ENCODE results near the gene EMP2.

EMP2 gene

GRCh38 chr16:10531582-10531981, 48.8 kb downstream of the EMP2 start:
- H3K9me2 ChIP-seq (replicated peaks; ENCODE audit: low read depth, low read length), result no peaks in the 10 kb centered on the region
- H3K4me1 ChIP-seq (ENCODE audit: insufficient read depth, low read length, poor library complexity, severe bottlenecking), result no peaks in the 10 kb centered on the region
- H3K4me3 ChIP-seq (ENCODE audit: low read length, poor library complexity, severe bottlenecking), result no peak overlapping the region
- no peak overlapping the region for H3K9ac ChIP-seq (ENCODE audit: low read depth, low read length, poor library complexity, severe bottlenecking)
- no peaks in the 10 kb centered on the region for H3F3A ChIP-seq (ENCODE audit: low read depth)
- H3K36me3 ChIP-seq (ENCODE audit: insufficient read depth, low read length), result no peaks in the 10 kb centered on the region
- no peak overlapping the region for H3K4me2 ChIP-seq (ENCODE audit: low read depth, low read length, poor library complexity, severe bottlenecking)
- H3K27me3 ChIP-seq (ENCODE audit: insufficient read depth, low read length, poor library complexity, severe bottlenecking), result no peaks in the 10 kb centered on the region
- H3K9me3 ChIP-seq (ENCODE audit: insufficient read depth, low read depth, low read length), result no peaks in the 10 kb centered on the region
- H2AFZ ChIP-seq (ENCODE audit: low read length), result no peak overlapping the region
- H3K79me2 ChIP-seq (ENCODE audit: insufficient read depth, low read length), result no peaks in the 10 kb centered on the region
- H4K20me1 ChIP-seq (ENCODE audit: insufficient read depth, low read length, poor library complexity, severe bottlenecking), result no peaks in the 10 kb centered on the region
- TF ChIP-seq, protein P1, sequence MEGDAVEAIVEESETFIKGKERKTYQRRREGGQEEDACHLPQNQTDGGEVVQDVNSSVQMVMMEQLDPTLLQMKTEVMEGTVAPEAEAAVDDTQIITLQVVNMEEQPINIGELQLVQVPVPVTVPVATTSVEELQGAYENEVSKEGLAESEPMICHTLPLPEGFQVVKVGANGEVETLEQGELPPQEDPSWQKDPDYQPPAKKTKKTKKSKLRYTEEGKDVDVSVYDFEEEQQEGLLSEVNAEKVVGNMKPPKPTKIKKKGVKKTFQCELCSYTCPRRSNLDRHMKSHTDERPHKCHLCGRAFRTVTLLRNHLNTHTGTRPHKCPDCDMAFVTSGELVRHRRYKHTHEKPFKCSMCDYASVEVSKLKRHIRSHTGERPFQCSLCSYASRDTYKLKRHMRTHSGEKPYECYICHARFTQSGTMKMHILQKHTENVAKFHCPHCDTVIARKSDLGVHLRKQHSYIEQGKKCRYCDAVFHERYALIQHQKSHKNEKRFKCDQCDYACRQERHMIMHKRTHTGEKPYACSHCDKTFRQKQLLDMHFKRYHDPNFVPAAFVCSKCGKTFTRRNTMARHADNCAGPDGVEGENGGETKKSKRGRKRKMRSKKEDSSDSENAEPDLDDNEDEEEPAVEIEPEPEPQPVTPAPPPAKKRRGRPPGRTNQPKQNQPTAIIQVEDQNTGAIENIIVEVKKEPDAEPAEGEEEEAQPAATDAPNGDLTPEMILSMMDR (conservative IDR thresholded peaks at IDR 0.05; ENCODE audit: low read length), result no peak
- no peak for TF ChIP-seq EZH2phosphoT487 (IDR thresholded peaks at IDR 0.05; ENCODE audit: borderline replicate concordance)

GRCh38 chr16:10530685-10531084, 49.7 kb downstream of the EMP2 start:
- no peaks in the 10 kb centered on the region for H4K20me1 ChIP-seq (ENCODE audit: insufficient read depth, low read length, poor library complexity, severe bottlenecking)
- no peak overlapping the region for H3K4me2 ChIP-seq (ENCODE audit: low read depth, low read length, poor library complexity, severe bottlenecking)
- no peaks in the 10 kb centered on the region for H3F3A ChIP-seq (ENCODE audit: low read depth)
- no peak overlapping the region for H3K9ac ChIP-seq (ENCODE audit: low read depth, low read length, poor library complexity, severe bottlenecking)
- H3K4me3 ChIP-seq (ENCODE audit: low read length, poor library complexity, severe bottlenecking), result no peak overlapping the region
- no peaks in the 10 kb centered on the region for H3K27me3 ChIP-seq (ENCODE audit: insufficient read depth, low read length, poor library complexity, severe bottlenecking)
- no peaks in the 10 kb centered on the region for H3K9me2 ChIP-seq (replicated peaks; ENCODE audit: low read depth, low read length)
- no peak for TF ChIP-seq EZH2phosphoT487 (IDR thresholded peaks at IDR 0.05; ENCODE audit: borderline replicate concordance)
- H3K4me1 ChIP-seq (ENCODE audit: insufficient read depth, low read length, poor library complexity, severe bottlenecking), result no peaks in the 10 kb centered on the region
- no peaks in the 10 kb centered on the region for H3K36me3 ChIP-seq (ENCODE audit: insufficient read depth, low read length)
- H3K79me2 ChIP-seq (ENCODE audit: insufficient read depth, low read length), result no peaks in the 10 kb centered on the region
- H2AFZ ChIP-seq (ENCODE audit: low read length), result no peak overlapping the region
- H3K9me3 ChIP-seq (ENCODE audit: insufficient read depth, low read depth, low read length), result no peaks in the 10 kb centered on the region

DNA sequence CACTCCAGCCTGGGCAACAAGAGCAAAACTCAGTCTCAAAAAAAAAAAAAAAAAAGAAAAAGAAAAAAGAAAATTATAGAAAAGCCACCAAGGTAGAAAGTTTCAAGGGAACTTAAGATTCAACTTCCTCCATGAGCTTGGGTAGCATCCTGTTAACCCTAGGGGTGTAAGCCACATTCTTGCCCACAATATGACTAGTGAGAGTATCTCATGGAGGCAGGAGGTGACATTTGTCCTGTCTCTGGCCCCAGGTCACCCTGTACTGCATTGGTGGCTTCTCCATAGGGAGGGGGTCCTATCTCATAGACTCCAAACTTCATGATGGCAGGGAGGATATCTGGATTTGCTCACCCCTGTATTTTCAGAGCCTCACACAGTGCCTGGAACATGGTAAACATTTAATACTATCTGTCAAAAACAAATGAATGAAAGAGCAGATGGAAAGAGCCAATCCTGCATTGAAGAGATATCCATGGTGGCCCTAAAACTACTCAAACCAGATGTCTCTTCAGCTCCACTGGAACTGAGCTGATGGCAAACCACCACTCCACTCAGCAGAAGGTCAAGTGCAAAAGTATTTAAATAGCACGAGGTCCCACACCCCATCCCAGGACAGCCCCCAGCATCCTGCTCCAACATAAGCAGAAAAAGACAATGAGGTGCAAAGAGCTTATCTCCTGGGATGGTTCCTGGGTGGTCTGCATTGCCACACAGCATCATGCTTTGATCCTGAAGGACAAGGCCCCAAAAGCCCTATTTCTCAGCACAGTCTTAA, 50.3 kb downstream of the EMP2 start:
- Histone ChIP-seq H3K9ac (ENCODE audit: low read depth, low read length, poor library complexity, severe bottlenecking) (no peak overlapping the region), H3K4me3 (ENCODE audit: low read length, poor library complexity, severe bottlenecking) (no peak overlapping the region)

More for the DNA sequence above, 50.3 kb downstream of the EMP2 start:
- Histone ChIP-seq H2AFZ (ENCODE audit: low read length) (no peak overlapping the region), H3K4me2 (ENCODE audit: low read depth, low read length, poor library complexity, severe bottlenecking) (no peak overlapping the region), H3K36me3 (ENCODE audit: insufficient read depth, low read length) (no peaks in the 10 kb centered on the region), H3K4me1 (ENCODE audit: insufficient read depth, low read length, poor library complexity, severe bottlenecking) (no peaks in the 10 kb centered on the region), H3K9me2 (replicated peaks; ENCODE audit: low read depth, low read length) (no peaks in the 10 kb centered on the region), H3K27me3 (ENCODE audit: insufficient read depth, low read length, poor library complexity, severe bottlenecking) (no peaks in the 10 kb centered on the region), H3K79me2 (ENCODE audit: insufficient read depth, low read length) (no peaks in the 10 kb centered on the region), H4K20me1 (ENCODE audit: insufficient read depth, low read length, poor library complexity, severe bottlenecking) (no peaks in the 10 kb centered on the region), H3K9me3 (ENCODE audit: insufficient read depth, low read depth, low read length) (no peaks in the 10 kb centered on the region), H3F3A (ENCODE audit: low read depth) (no peaks in the 10 kb centered on the region)
- no peak for TF ChIP-seq EZH2phosphoT487 (IDR thresholded peaks at IDR 0.05; ENCODE audit: borderline replicate concordance)
- TF ChIP-seq, protein P1 (conservative IDR thresholded peaks at IDR 0.05; ENCODE audit: low read length), result no peak

All from Loucy (cell line).